ENCODE results near the gene PRR7. TPM values are rescaled to one million over a fixed set of nuclear protein-coding genes. Genes with fewer than 3 reads are reported as not detected.

PRR7 gene
- total RNA-seq, 2 donors from 2014 or later, result 0.90 to 1.1 TPM

DNA sequence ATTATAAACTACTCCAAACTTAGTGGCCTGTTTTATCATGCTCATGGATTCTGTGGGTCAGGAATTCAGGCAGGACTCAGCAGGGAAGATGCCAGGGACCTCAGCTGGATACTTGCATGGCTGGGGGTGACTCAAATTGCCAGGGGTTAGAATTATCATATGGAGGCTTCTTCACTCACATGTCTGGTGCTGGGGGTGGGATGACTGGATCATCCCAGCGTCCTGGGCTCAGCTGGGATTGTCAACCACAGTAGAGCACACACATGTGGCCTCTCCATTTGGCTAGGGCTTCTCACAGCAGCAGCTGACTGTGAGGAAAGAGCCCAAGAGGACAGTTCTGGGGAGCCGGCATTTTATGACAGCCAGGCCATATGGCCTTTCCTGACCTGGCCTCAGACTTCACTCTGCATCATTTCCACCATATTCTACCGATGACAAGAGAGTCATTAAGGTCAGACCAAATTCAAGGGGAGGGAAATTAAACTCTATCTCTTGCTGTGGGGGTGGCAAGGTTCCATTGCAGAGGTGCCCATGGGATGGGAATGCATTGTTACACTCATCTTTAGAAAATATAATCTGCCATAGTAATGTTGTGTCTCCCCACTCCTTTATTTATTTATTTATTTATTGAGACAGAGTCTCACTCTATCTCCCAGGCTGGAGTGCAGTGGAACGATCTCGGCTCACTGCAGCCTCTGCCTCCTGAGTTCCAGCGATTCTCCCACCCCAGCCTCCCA lies 25.4 kb upstream of the PRR7 start:
- H3K4me3 ChIP-seq, result no peak overlapping the region
- peaks cover 0 to 9% of the 10 kb centered on the region in 2 donors for H3K4me1 ChIP-seq
- H3K27me3 ChIP-seq, result no peaks in the 10 kb centered on the region
- TF ChIP-seq, protein P1, sequence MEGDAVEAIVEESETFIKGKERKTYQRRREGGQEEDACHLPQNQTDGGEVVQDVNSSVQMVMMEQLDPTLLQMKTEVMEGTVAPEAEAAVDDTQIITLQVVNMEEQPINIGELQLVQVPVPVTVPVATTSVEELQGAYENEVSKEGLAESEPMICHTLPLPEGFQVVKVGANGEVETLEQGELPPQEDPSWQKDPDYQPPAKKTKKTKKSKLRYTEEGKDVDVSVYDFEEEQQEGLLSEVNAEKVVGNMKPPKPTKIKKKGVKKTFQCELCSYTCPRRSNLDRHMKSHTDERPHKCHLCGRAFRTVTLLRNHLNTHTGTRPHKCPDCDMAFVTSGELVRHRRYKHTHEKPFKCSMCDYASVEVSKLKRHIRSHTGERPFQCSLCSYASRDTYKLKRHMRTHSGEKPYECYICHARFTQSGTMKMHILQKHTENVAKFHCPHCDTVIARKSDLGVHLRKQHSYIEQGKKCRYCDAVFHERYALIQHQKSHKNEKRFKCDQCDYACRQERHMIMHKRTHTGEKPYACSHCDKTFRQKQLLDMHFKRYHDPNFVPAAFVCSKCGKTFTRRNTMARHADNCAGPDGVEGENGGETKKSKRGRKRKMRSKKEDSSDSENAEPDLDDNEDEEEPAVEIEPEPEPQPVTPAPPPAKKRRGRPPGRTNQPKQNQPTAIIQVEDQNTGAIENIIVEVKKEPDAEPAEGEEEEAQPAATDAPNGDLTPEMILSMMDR (IDR thresholded peaks at IDR 0.05), result no peak
- no peaks in the 10 kb centered on the region for H3K36me3 ChIP-seq
- H3K27ac ChIP-seq, result no peak overlapping the region
- H3K9me3 ChIP-seq, result no peaks in the 10 kb centered on the region
- DNase-seq (ENCODE audit: low spot score), result no peak

GRCh38 chr5:177423671-177424070 lies 22.9 kb upstream of the PRR7 start:
- Histone ChIP-seq H3K4me3 (no peak overlapping the region), H3K4me1 (peaks cover 0 to 28% of the 10 kb centered on the region in 2 donors), H3K27ac (no peak overlapping the region), H3K27me3 (no peaks in the 10 kb centered on the region), H3K36me3 (no peaks in the 10 kb centered on the region), H3K9me3 (no peaks in the 10 kb centered on the region)
- TF ChIP-seq, protein P1 (IDR thresholded peaks at IDR 0.05), result no peak
- DNase-seq (ENCODE audit: low spot score), result no peak

DNA sequence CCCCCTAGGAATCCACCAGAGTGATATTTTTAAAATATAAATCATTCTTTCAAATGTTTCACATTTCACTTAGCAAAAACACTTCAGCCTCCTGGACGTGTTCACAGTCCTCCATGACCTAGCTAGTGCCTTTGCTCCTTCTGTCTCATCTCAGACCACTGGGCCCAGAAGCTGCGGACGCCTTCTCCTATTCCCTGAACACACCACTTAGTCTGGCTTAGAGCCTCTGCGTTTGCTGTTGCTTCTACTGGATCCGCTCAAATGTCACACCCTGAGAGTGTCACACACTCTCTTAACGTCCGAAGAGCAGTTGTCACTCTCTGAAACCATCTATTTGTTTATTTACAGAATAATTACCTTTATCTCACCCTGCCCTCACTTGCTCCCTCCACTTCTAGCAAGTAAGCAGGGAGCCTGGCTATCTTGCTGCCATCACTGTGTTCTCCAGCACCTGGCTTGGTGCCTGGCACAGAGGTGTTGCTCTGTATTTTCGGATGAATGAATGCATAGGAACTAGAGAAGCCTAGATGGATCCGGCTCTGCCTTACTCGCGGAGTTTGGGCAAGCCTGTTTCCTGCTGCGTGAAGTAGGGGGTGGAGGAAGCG lies 21.3 kb upstream of the PRR7 start:
- TF ChIP-seq, protein P1 (IDR thresholded peaks at IDR 0.05), result no peak
- Histone ChIP-seq H3K4me3 (peak overlapping the region; percentile 51 to 59), H3K9me3 (no peaks in the 10 kb centered on the region), H3K36me3 (no peaks in the 10 kb centered on the region), H3K4me1 (peaks cover 0 to 32% of the 10 kb centered on the region in 2 donors), H3K27ac (peak overlapping the region; percentile 95 to 97), H3K27me3 (no peaks in the 10 kb centered on the region)
- DNase-seq (ENCODE audit: low spot score), result no peak

GRCh38 chr5:177425801-177426565 lies 20.6 kb upstream of the PRR7 start:
- TF ChIP-seq, protein P1 (IDR thresholded peaks at IDR 0.05), result no peak
- Histone ChIP-seq H3K4me3 (peak overlapping the region; percentile 51 to 59), H3K36me3 (no peaks in the 10 kb centered on the region), H3K4me1 (peaks cover 0 to 32% of the 10 kb centered on the region in 2 donors), H3K9me3 (no peaks in the 10 kb centered on the region), H3K27me3 (no peaks in the 10 kb centered on the region), H3K27ac (peak overlapping the region; percentile 95 to 97)
- peak; percentile 100 for DNase-seq (ENCODE audit: low spot score)

- H3K4me1 ChIP-seq, result peaks cover 0 to 33% of the 10 kb centered on the region in 2 donors
Observed at GRCh38 chr5:177426566-177427210, 19.9 kb upstream of the PRR7 start, which contains the start of gene GRK6. GRK6 (plus strand) TSS chr5:177426676; CDS start chr5:177426846, 170 bp downstream.

More at GRCh38 chr5:177426566-177427210, 19.9 kb upstream of the PRR7 start, which contains the start of gene GRK6:
- Histone ChIP-seq H3K27ac (peak within 1 kb of the TSS; percentile 95 to 97), H3K4me3 (peak within 1 kb of the TSS; percentile 74 to 88), H3K27me3 (no peaks in the 10 kb centered on the region), H3K36me3 (no peaks in the 10 kb centered on the region), H3K9me3 (no peaks in the 10 kb centered on the region)
- DNase-seq (ENCODE audit: low spot score), result no peak
- TF ChIP-seq, protein P1 (IDR thresholded peaks at IDR 0.05), result no peak

All from right atrium auricular region (tissue), 2 donors.